NB4 (cell line): ENCODE results near the gene KCNIP3.

Source experiments
- DNase-seq: peaks from one replicate; pipeline ENCODE4 v3.0.0; 2010; ENCODE audit warnings: low read depth
- H3K4me3 ChIP-seq: one replicate; pipeline ENCODE4 v1.5.1; 2011; ENCODE audit warnings: mild to moderate bottlenecking, low read depth, low read length, moderate library complexity
- CTCF ChIP-seq: IDR thresholded peaks from one replicate; pipeline ENCODE4 v1.5.1; 2012; ENCODE audit warnings: low read depth, low read length
- MYC ChIP-seq: IDR thresholded peaks from 2 replicates; pipeline ENCODE4 v1.6.1; 2011; ENCODE audit warnings: low read depth, low read length
- POLR2A ChIP-seq: IDR thresholded peaks from 2 replicates; pipeline ENCODE4 v1.6.1; 2011; ENCODE audit warnings: mild to moderate bottlenecking; ENCODE audit not compliant: insufficient read length; ENCODE audit errors: extremely low read depth
- TF ChIP-seq, protein P1 (sequence below): IDR thresholded peaks from 2 replicates; pipeline ENCODE4 v1.6.1; 2011; ENCODE audit warnings: low read depth, low read length

KCNIP3 gene

GRCh38 chr2:95264624-95265023 lies 32.5 kb upstream of the KCNIP3 start:
- no peak overlapping the region for H3K4me3 ChIP-seq
- no peak for DNase-seq
- TF ChIP-seq POLR2A (no peak), MYC (no peak), CTCF (no peak)
- TF ChIP-seq, protein P1, sequence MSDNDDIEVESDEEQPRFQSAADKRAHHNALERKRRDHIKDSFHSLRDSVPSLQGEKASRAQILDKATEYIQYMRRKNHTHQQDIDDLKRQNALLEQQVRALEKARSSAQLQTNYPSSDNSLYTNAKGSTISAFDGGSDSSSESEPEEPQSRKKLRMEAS = no peak

DNA sequence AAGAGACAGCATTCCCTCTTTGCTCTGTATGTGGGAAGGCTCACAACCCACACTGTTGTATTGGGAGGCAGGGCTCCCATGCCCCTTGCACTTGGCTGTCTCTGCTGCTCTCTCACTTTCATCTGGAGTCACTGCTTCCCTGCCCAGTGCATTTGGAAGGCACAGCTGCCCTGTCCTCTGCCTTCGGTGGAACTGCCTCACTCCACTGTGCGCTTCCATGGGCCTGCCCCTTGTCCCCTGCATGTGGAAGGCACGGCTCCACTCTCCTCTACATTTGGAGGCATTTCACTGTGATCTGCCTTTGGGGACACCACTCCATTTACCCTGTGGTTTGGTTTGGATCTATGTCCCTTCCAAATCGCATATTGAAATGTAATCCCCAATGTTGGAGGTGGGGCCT lies 32.0 kb upstream of the KCNIP3 start:
- TF ChIP-seq MYC (no peak), CTCF (no peak), POLR2A (no peak)
- TF ChIP-seq, protein P1 = no peak
- H3K4me3 ChIP-seq = no peak overlapping the region
- no peak for DNase-seq

DNA sequence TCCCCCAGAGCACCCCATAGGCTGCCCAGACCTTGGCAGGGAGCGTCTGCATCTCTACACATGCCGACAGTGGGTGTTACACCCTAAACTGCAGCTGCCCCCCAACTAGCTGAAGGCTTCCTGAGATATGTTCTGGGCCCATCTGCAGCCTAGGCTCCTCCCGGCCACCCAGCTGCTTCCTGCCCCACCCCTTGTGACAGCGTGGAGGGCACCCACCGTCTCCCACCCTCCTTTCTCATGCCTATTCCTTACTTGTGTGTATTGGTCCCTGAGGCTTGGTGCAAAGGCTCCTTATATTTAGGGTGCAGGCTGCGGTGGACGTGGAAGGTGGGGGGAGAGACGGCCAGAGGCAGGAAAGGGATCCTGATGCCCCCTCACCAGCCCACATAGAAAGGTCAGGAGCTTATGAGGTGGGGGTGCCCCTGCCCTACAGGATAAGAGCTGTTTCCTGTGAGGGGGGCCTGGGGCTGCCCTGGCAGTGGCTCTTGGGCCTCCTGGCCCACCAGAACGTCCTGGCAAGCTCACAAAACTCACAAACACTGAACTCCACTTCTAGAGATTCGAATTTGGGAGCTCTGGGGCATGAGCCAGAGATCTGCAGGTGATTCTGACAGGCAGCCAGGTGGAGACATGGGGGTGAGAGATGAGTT lies 30.2 kb upstream of the KCNIP3 start:
- no peak overlapping the region for H3K4me3 ChIP-seq
- TF ChIP-seq, protein P1 = no peak
- TF ChIP-seq CTCF = no peak
- no peak for DNase-seq

GRCh38 chr2:95267458-95268210 lies 29.5 kb upstream of the KCNIP3 start:
- TF ChIP-seq MYC (no peak), POLR2A (no peak), CTCF (no peak)
- TF ChIP-seq, protein P1 = no peak
- no peak for DNase-seq
- no peak overlapping the region for H3K4me3 ChIP-seq

DNA sequence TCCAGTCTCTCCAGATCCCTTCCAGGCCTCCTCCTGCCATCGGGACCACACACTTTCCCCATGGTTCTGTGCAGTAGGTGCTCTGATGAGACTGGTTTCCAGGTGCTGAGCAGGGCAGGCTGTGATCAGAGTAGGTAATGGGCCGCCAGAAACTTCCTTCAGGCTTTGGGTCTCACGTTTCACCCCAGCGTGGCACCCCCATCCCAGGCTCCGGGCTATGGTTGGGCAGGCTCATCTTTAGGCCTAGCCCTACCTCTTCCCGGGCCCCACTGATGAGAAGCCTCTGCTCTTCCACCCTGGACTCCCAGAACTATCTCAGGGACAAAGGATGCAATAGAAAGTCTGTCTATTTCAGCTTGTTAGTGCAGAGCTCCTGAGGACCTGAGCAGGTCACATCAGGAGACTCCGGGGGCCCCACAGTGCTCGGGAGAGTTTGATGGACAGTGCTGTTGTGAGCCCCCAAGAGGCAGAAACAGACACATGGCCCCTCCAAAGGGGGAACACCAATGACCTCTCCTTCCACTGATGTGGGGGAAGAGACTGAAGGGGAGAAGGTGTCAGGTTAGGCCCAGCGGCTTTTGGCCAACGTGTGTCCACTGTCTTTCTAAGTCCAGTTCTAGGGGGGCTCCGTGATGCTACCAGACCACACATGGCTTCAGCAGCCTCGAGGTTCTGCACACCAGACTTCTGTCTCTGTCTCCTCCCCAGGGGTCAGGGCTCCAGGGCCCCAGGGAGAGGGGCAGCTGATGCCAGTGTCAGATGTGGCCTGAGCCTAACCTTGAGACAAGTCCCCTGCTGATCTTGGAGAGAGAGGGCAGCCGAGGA lies 28.7 kb upstream of the KCNIP3 start:
- TF ChIP-seq, protein P1 = no peak
- no peak for TF ChIP-seq POLR2A
- TF ChIP-seq CTCF = no peak
- no peak for TF ChIP-seq MYC
- no peak for DNase-seq
- H3K4me3 ChIP-seq = no peak overlapping the region
